Superior temporal gyrus (tissue), 1 donor: ENCODE results near the gene SPINK8.
"Not testable (repeated sequence)": the region's sequence is repeated elsewhere in the genome, so short reads cannot be mapped to it uniquely, and the experiment has no call there.

ENCODE experiments used
- DNase-seq: peaks from one replicate; pipeline ENCODE4 v3.0.0-alpha.2; 2016; ENCODE audit errors: extremely low spot score

SPINK8 gene

DNA sequence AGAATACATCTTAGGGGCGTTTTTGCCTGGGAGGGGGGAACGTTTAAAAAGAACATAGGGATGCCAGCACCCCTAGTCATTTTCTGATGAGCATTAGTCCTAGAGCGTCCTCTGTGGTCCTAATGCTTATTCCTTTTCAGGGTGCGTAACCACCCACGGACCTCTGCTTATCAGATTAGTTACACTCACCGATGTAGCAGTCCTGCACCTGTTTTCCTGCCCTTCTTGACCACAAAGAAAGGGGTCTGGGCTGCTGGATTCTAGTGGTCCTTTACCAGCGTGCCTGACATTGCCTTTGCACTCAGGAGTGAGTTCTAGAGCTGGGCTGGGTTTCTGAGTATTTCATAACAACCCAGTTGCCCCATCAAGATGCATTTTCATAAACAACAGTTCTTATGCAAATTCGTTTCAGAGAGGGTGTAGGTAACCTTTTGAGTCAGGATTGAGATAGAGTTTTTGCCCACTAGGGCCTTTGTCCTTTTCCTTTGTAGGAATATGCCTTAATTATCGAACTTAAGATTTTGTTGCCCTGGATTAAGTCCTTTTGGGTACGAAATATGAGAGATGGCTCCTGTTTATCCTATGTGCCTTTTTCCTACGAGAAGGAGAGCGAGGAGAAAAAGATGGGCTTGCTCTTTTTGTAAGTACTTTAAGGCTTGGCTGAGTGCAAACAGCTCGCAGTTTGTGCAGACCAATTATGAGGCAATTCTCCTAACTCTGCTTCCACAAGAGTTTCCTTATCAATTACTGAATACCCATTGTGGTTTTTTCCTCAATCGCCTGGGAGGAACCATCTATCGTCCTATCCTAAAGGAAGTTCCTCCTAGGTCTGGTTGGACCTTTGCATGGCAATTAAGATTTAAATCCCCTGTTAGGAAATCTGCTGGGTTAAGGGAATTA, at the start of gene SPINK8:
TSS of gene SPINK8 (minus strand) at position 316 of the 900 bp plus-strand sequence. CDS start 5,320 bp downstream, outside the sequence.
- DNase-seq = not testable (repeated sequence)

DNA sequence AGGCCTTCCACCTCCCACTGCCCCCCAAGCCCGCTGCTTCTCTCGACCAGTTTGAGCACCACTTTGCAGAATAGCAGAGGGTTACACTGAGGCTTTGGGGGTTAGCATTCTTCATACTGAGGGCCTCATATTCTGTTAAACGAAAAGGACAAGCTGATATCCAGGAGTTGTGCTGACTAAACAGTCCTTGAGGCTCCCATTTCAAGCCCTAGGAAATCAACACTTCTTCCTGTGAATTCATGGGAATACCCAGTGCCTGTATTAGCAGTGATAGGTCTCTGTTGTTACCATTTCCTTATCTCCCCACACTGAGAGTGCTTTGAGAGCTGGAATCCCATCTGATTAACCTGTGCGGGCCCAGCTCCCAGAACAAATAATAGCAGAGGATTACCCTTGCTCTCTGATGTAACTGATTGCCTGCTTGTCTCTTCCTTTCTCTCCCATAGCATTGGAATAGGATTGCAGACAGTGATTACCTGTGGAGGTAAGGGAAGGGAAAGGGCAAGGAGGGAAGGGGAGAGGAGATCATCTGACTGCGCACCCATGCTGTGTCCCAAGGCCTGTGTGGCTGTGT, 39.5 kb upstream of the SPINK8 start:
- no peak for DNase-seq

DNA sequence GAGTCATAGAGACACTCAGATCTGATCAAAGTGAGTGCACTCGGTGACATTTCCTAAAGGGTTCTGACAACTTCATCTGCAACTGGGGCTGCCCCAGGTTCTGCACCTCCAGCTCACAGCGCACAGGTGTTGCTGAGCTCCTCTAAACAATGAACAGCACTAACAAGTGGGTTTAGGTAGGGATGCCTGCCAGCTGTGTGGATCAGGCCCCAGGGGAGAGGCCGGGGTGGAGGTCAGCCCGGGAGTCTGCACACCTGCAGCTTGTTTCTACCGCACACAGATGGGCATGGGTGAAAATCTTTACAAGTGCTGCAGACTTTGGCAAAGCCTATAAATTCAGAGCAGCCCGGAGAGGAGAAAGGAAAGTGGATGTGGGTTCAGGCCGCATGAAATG, 38.9 kb upstream of the SPINK8 start:
- no peak for DNase-seq

DNA sequence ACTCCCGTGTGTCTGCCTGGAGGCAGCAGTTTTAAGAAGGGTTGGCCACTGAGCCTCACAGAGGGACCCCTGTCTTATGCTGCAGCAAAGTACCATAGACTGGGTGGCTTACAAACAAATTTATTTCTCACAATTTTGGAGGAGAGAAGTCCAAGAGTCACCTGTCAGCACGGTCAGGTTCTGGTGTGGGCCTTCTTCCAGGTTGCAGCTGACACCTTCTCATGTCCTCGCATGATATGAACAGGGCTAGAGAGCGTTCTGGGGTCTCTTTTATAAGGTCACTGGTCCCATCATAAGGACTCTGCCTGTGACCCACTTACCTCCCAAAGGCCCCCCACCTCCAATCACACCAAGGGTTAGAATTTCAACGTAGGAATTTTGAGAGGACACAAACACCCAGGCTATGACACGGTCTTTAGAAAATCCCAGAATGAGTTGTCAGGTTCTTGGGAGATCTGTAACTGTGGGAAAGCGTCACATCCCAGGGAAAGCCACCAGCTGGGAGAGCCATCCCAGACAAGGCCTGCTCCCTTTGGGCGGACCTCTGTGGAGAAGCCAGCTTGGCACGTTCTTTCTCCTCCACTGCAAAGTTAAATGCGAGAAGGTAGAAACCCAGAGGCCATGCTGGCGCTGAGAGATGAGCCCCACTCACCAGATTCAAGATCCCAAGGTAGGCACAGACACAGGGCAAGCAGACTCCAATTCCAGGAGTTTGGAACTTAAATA, 38.4 kb upstream of the SPINK8 start, which contains the start of gene FBXW12:
TSS of gene FBXW12 (plus strand) at position 569 of the 726 bp plus-strand sequence. CDS start 549 bp downstream, outside the sequence.
- DNase-seq = no peak

DNA sequence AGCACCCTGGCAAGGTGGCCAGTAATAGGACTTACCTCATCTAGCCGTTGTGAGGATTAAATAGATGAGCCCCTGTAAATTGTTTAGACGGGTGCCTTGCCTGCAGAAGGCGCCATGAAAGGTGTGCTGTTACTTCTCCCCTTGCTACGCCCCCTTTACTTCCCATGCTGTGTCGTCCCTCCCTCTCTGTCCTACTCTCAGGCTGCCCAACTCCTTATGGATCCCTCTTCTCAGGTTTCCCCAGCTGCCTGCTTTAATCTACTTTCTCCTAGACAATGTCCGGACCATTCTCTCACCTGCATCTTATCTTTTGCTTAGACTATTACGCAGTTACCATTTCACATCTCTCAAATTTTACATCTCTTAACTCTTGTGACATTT, 36.9 kb upstream of the SPINK8 start:
- no peak for DNase-seq

DNA sequence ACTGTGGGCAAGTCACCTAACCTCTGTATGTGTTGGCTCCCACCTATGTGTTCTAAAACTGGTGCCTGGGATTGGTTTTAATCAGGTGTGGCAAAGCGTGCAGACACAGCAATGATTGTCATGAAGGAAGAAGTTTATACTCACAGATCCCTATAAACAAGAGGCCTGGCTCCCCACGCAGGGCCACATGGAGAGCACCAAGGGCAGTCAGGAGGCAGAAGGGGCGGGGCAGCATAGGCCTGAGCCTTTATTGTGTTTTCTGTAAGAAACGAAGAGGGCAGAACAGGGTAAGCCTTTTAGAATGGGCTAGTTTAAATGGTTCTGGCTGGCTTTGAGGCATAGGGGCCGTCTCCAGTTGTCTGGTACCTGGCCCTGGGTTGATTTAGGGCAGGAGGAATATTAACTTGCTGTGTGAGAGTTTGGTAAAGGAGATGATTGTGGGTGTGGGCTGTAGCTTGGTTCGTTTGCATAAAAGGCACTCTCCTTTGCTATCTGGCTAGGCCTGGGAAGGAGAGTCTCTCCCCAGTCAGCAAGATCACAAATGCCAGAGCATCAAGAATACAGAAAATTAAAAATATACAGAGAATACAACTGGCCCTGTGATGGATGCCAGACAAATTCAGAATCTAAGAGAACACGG, 36.4 kb upstream of the SPINK8 start:
- DNase-seq = no peak

DNA sequence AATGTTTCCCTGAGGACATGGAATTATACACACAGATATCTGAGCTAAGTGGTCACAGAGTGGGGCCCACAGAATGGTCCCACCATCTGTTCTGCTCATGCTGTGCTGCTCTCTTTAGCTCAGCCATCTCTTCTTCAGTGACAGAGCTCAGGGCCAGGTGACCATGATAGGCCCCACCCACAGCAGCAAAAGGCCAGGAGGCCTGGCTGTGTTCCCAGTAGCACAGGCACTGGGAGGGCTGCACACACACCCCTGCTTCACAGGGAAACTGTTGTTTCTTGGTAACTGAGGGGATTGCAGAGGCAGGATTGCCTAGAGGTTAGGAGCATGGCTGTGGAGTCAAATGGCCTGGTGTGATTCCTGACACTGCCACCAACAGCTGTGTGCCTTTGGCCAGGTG, 33.7 kb upstream of the SPINK8 start:
- DNase-seq = no peak

DNA sequence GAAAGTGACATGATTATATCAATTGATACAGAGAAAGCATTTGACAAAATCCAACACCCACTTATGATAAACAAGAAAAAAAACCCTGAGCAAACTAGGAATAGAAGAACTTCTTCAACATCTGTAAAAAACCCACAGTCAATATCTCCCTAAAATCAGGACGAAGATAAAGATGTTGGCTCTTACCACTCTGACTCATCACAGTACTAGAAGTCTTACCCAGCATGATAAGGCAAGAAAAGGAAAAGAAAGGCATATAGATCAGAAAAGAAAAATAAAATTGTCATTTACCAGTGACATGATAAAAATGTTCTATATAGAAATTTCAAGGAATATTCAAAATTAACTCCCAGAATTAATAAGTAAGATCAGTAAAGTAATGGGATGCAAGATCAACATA, 31.4 kb upstream of the SPINK8 start:
- no peak for DNase-seq

DNA sequence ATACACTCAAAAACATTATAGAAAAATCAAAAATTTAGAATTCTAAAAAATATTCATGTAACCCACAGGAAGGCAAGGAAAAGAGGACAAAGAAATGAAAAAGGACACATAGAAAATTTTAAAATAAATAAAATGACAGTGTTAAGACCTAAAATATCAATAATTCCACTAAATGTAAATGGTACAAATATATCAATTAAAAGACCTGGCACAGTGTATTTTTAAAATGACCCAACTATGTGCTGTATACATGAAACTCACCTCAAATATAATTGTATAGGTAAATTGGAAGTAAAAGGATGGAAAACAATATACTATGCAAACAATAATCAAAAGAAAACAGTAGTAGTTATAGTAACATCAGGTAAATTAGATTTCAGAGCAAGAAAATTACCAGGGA, 28.5 kb upstream of the SPINK8 start:
- no peak for DNase-seq

DNA sequence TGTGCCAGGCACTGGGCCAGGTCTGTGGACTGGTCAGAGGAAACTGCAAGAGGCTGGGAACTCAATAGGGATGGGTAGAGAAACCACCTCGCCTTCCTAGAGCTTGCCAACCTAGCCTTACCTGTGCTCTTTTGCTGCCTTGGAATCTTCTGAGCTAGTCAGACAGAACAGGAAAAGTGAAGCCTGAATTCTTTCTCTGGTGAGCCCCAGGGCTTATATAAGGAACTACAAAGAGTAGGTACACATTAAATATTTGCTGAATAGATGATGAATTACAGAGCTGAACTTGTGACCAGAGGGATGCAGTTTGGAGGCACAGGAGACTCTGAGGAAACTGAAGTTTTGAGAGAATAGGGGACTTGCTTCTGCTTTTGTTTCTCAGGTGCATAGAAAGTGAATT, 23.0 kb upstream of the SPINK8 start:
- no peak for DNase-seq

DNA sequence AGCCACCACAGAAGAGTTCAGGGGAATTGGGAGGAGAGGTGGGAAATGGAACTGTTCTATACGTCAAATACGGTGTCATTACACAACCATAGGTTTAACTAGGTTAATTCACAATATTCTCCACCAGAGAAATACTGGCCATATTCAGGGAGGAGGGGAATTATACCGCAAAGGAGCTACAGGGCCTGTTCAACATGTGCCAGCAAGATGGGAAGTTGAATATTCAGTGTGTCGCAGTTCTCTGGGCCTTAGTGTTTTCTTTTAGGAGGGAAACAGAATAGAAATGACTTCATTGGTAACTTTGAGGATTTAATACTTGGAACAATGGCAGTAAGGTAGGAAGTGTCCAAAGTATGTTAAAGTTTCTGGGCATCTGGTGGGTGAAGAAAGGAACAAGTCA, 20.5 kb upstream of the SPINK8 start:
- DNase-seq = no peak

DNA sequence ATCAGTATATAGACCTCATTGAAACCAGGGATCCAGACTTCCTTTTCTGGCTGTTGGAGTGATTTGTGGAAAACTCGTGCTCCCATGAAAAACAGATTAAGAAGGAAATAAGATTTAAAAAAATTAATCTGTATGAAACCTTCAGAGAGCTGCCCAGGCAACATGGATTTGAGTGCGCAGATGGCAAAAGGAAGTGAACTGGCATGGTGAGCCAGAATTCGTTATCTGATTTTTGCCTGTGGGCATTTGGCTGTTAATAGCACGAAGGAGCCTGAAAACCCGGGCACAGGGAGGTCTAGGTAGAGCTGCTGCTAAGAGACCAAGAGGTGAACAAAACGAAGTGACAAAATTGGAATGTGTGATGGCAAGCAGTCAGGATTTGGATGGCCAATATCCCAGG, 19.1 kb upstream of the SPINK8 start:
- no peak for DNase-seq

DNA sequence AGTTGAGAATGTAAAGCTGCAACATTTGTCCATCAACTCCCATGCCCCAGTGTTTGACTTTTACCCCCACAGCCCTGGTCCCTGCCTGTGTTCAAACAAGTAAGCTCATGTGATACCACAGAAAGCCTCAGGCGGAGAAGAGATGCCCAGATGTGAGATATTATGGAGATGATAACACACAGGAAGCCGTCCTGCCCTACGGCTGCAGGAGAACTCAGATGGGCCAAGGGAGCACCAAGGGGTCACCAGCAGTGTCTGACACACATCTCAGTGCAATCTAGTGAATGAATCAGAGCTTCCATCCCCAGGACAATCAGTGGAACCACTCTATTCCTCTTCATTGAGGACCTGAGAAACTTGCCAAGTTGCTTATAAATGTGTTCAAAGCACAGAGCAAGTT, 14.0 kb upstream of the SPINK8 start:
- DNase-seq = no peak

DNA sequence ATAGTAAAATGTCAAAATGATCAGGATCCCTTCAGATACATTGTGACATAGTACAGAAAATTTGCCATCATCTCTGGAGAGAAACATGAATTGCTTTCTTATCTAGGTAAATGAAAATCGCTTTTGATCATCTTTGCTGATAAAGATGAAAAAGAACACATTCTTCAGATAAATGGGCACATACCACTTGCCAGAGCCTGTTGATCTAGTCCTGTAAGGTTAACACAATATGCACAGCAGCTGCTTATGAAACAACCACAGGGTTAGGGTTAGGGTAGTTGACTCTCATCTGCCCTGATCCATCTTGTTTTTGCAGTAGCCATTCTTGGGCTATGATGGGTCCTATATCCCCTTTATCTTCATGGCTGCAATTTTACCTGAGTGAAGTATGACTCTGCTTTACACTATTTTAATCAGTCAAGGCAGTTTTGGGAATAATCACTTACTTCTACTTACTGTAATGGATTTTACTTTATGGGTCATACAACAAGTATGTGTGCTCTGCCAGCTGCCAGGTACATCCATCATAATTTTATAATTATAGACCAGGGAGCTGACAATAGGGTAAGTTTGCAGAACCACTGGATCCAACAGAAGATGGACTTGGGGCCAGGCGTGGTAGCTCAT, 12.6 kb upstream of the SPINK8 start:
- DNase-seq = no peak

DNA sequence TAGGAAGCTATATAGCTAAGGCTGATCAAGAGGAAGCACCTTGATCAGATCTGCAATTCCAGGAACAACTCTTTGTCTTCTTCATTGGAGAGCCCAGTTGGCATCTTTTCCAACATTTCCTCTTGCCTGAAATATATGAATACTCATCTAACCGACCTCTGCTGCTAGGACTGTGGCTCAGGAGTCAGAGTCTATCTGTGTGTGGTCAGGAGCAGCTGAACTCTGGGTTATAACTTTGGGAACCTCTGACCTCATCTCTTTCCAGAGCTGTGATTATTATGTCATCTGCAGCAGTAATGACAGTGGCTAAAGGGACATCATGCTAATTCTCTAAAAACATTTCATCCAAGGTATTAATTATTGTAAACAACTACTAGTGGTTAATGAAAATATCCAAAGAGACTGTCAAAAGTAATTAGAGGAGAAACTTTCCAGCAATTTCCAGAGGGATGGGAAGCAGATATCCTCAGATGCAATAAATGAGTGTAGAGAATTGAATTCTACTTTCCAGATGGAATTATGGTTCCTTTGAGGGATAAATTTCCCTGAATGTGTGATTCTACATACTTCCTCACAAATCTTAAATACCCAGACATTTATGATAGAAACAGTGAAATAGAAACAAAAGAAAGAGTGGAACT, 11.5 kb upstream of the SPINK8 start:
- no peak for DNase-seq

DNA sequence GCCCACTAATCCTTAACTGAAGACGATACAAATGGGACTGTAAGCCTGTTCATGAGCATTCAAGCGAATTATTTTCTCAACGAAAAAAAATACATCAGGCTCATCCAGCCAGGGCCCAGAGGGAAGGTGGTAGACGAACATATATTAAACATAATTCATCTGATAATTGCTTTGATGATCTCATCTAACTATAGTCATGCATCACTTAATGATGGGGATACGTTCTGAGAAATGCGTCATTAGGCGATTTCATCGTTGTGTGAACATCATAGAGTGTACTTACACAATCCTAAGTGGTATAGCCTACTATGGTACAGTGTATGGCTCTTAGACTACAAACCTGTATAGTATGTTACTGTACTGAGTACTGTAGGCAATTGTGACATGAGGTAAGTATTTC, 10.0 kb upstream of the SPINK8 start:
- no peak for DNase-seq

DNA sequence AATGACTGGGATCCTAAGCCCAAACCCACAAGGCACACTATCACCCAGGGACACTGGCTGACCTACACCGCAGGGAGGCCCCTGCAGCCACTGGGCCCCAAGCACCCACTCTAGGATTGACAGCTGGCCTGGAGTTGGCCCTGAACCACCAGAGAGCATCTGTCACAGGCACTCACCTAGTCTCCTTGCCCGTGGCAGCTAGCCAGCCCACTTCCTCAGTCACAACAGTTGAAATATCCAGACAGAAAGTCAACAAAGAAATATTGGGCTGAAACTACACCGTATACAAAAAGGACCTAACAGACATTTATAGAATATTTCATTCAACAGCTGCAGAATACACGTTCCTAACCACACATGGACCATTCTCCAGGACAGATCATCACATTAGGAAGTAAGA, 5.2 kb upstream of the SPINK8 start:
- DNase-seq = no peak

DNA sequence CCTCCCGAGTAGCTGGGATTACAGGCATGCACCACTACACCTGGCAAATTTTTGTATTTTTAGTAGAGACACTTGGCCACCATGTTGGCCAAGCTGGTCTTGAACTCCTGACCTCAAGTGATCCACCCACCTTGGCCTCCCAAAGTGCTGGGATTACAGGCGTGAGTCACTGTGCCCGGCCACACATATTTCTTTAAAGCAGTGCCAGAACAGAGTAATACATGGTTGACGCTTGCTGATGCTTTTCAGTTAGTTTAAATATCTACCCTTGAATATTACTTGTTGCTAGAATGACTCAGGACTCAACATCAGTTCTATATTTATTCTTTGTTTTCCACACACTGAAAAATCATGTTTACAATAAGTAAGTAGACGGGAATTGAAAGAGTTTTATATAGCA, 4.1 kb upstream of the SPINK8 start:
- DNase-seq = not testable (repeated sequence)

DNA sequence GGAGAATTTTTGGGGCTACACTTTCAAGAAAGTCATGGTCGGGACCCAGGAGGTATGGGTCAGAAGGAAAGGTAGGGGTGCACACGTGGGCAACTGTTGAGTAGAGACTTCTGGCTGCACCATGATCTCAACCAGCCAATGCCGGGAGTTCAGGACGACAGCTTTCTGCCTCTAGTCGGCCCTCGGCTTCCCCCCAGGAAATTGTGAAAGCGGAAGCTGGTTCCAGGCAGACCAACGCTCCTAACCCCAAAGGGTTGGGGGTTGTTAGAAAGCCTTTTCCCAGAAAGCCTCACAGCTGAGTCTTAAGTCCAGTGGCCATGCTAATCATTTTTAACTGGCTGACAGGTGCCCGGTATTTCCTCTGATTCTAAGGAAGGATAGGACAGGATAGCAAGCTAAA, 1.8 kb upstream of the SPINK8 start:
- DNase-seq = not testable (repeated sequence)

DNA sequence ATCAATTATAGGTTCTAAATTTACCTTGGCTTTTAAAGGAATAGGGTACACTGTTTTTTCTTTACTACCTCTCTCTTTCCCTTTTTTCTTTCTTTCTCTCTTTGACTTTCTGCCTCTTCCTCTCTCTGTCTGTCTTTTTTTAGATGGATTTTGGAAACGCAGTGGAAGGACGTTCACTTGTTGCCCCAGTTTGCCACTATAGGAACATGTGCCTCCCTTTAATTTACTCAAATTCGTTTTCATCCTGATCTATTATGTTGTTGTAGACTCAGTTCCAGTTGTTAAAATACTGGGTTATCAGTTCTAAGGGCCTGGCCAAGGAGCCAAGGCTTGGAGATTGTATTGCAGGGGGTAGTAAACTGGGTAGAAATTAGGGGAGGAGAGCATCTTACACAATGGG, 1.1 kb upstream of the SPINK8 start:
- no peak for DNase-seq
